Colonic mucosa (tissue), 4 donors: Measurements from ENCODE around the gene KLHL24. TPM values are rescaled to one million over a fixed set of nuclear protein-coding genes. Genes with fewer than 3 reads are reported as not detected.
"Not testable (repeated sequence)": the region's sequence is repeated elsewhere in the genome, so short reads cannot be mapped to it uniquely, and the experiment has no call there.

Experiments used
- DNase-seq: peaks from one replicate; pipeline ENCODE4 v3.0.0-alpha.2; 2020
- H3K27ac ChIP-seq: fragments of 200-600 bp; one replicate; pipeline ENCODE4 v1.8.0; 2021
- H3K27me3 ChIP-seq: fragments of 200-600 bp; one replicate; pipeline ENCODE4 v1.8.0; 2021
- H3K36me3 ChIP-seq: fragments of 200-600 bp; one replicate; pipeline ENCODE4 v1.8.0; 2021
- H3K4me1 ChIP-seq: fragments of 200-600 bp; one replicate; pipeline ENCODE4 v1.8.0; 2021; ENCODE audit warnings: mild to moderate bottlenecking
- H3K4me3 ChIP-seq: fragments of 200-600 bp; one replicate; pipeline ENCODE4 v1.8.0; 2021
- H3K9ac ChIP-seq, 2 donors: one replicate each; pipeline ENCODE4 v1.7.0; 2013; ENCODE audit warnings: control low read depth in 2 of 2, low read depth in 2 of 2, low read length in 2 of 2
- H3K9me3 ChIP-seq: fragments of 200-600 bp; one replicate; pipeline ENCODE4 v1.8.0; 2021
- intact Hi-C: fragments of 100-400 bp; cut with DNase I; formaldehyde crosslinking; loops from one replicate; pipeline ENCODE4 v1.14.1; 2022
- total RNA-seq, 2 donors: library from RNA; stranded (reverse); fragmentation: NEBNext Ultra II Directional in 1 of 2; extraction: Animal tissue kit (Norgen Biotek cat#: 25700) in 1 of 2; gene quantifications; one replicate each; pipeline ENCODE4 v1.2.1, GENCODE V29; 2021
- TF ChIP-seq, protein P1 (sequence below): fragments of 200-600 bp; IDR thresholded peaks from one replicate; pipeline ENCODE4 v1.8.0; 2022; ENCODE audit warnings: antibody characterized with exemption, mild to moderate bottlenecking
- donor health status: healthy.
- donor health status: DM: no; HTN: no; CAD: no.
- donor health status: DM: no; HTN: no; CAD: no.

The KLHL24 gene
- total RNA-seq, 2 donors from 2014 or later, result 25.1 to 64.2 TPM

DNA sequence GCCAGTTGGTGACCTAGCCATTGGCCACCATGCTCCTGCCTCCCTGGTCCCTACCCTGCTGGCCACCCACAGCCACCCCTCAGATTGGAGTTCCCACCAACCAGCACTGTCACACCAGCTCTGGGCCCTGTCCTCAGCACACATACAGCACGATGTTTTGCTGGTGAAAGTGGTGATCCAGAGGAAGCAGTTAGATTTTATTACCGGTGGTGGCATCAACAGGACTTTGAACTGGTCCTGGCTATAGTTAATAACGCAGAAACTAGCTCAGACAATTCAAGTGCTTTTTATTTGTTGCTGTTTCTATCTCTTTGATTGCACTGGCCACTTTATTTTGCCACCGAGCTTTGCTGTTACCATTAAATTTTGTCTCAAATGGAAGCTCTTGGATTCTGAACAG is 16.4 kb upstream of the KLHL24 start:
- no peaks in the 10 kb centered on the region for H3K27me3 ChIP-seq
- TF ChIP-seq, protein P1, sequence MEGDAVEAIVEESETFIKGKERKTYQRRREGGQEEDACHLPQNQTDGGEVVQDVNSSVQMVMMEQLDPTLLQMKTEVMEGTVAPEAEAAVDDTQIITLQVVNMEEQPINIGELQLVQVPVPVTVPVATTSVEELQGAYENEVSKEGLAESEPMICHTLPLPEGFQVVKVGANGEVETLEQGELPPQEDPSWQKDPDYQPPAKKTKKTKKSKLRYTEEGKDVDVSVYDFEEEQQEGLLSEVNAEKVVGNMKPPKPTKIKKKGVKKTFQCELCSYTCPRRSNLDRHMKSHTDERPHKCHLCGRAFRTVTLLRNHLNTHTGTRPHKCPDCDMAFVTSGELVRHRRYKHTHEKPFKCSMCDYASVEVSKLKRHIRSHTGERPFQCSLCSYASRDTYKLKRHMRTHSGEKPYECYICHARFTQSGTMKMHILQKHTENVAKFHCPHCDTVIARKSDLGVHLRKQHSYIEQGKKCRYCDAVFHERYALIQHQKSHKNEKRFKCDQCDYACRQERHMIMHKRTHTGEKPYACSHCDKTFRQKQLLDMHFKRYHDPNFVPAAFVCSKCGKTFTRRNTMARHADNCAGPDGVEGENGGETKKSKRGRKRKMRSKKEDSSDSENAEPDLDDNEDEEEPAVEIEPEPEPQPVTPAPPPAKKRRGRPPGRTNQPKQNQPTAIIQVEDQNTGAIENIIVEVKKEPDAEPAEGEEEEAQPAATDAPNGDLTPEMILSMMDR, result no peak
- H3K36me3 ChIP-seq, result no peaks in the 10 kb centered on the region
- no peak for DNase-seq
- intact Hi-C loops, result no loop called here
- H3K4me1 ChIP-seq, result no peaks in the 10 kb centered on the region
- H3K9ac ChIP-seq, result no peak overlapping the region
- H3K4me3 ChIP-seq, result no peak overlapping the region
- no peaks in the 10 kb centered on the region for H3K9me3 ChIP-seq
- no peak overlapping the region for H3K27ac ChIP-seq

DNA sequence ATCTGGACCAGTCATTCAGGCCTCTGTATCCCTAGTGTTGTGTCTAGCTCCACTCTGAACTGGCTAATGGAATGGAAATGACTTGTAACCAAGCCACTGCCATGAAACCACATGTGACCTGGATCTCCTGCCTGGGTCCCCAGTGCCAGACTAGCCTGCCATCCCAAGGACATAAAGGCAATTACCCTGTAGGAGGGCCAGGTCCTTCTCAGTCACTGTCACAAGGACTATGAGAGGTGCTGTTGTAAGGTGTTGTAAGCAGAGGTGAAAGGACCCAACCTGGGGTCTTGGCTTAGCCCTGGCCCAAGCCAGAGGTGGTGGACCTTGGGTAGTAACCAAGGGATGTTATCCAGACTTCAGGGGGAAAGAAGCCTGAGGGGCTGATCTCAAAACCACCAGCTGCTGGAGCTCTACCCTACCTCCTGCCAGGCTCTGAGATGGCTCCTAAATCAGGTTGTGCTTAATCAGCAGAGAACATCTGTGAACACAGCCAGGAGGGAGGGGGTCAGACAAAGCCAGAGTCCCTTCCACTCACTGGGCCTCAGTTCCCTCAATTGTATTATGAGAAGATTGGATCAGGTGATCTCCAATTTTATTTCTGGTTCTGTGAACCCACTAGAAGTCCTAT is 15.7 kb upstream of the KLHL24 start:
- H3K27me3 ChIP-seq, result no peaks in the 10 kb centered on the region
- no peak for DNase-seq
- H3K9ac ChIP-seq, result no peak overlapping the region
- no peaks in the 10 kb centered on the region for H3K9me3 ChIP-seq
- TF ChIP-seq, protein P1, result no peak
- intact Hi-C loops, result no loop called here
- H3K27ac ChIP-seq, result no peak overlapping the region
- no peak overlapping the region for H3K4me3 ChIP-seq
- H3K36me3 ChIP-seq, result no peaks in the 10 kb centered on the region
- H3K4me1 ChIP-seq, result no peaks in the 10 kb centered on the region

DNA sequence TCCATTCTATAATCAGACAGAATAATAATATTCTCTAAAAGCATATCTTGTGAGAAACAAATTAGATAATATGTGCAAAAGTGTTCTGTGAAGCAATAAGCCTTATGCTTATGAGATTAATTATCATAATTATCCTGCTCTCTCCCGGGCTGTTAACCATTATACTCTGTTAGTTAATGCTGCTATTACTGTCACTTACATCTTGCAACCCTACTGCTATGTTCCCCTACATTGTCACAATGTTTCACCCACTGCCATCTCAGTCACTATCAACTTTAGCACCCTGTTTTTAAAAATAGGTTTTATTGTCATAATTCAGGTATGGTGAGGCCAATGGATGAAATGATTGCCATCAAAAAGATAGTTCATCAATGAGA is 15.2 kb upstream of the KLHL24 start:
- no peak overlapping the region for H3K9ac ChIP-seq
- no peaks in the 10 kb centered on the region for H3K9me3 ChIP-seq
- H3K27me3 ChIP-seq, result no peaks in the 10 kb centered on the region
- no peaks in the 10 kb centered on the region for H3K36me3 ChIP-seq
- TF ChIP-seq, protein P1, result no peak
- no peak overlapping the region for H3K4me3 ChIP-seq
- H3K27ac ChIP-seq, result no peak overlapping the region
- DNase-seq, result no peak
- intact Hi-C loops, result no loop called here
- no peaks in the 10 kb centered on the region for H3K4me1 ChIP-seq

DNA sequence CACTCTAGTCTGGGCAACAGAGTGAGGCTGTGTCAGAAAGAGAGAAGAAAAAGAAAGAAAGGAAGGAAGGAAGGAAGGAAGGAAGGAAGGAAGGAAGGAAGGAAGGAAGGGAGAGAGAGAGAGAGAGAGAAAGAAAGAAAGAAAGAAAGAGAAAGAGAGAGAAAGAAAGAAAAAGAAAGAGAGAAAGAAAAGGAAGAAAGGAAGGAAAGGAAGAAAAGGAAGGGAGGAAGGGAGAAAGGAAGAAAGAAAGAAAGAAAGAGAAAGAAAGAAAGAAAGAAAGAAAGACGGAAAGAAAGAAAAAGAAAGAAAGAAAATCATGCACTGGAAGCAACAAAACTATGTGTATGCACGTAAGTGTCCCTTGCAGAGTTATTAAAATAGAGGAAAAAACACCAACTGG is 12.9 kb upstream of the KLHL24 start:
- H3K27ac ChIP-seq, H3K4me3 ChIP-seq, DNase-seq, intact Hi-C loops, H3K27me3 ChIP-seq, H3K9ac ChIP-seq, H3K9me3 ChIP-seq, H3K36me3 ChIP-seq, H3K4me1 ChIP-seq: not testable (repeated sequence)

DNA sequence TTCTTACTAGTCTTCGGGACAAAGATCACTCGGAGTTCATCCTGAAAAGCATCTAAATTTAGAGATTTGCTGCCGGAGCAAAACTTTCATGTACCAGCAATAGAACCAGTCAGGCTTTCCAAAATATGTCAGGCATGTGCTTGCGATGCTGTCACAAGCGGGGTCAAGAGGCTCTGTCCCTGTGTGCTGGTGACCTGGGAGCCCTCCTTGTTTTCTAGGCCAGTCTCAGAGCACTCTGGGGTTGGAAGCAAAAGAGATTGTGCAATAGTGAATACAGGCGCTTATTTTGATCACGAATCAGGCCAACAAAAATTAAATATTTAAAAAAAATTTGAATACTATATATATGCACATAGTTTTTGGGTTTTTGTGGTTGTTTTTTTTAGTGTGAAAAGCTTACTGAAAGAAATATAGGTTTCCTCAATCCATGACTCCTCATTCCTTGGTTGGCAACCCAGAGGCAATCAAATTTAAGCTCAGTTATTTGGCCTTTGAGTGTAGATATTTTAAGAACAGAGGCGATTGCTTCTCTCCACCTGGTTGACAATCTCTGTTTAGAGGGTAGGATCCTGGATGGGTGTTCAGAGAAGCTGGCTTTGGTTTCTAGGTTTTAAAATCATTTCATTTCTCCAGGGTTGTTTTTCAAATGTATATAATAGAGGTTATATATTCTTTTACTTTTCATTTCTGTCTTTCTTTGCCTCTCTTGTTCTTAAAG is 8.4 kb upstream of the KLHL24 start:
- Histone ChIP-seq H3K27me3 (no peaks in the 10 kb centered on the region), H3K27ac (no peak overlapping the region), H3K4me3 (no peak overlapping the region), H3K4me1 (no peaks in the 10 kb centered on the region), H3K36me3 (no peaks in the 10 kb centered on the region), H3K9ac (no peak overlapping the region), H3K9me3 (no peaks in the 10 kb centered on the region)
- no peak for DNase-seq
- TF ChIP-seq, protein P1, result no peak
- intact Hi-C loops, result no loop called here
